T47D (cell line): ENCODE measurements around the gene DLG5.

ENCODE experiments used
- DNase-seq, 2 experiments: peaks; one replicate each; pipeline versions ENCODE4 v3.0.0 to v3.0.0-alpha.2; 2011 to 2012; ENCODE audit warnings: low read depth in 1 of 2, low spot score in 1 of 2
- JUND ChIP-seq: IDR thresholded peaks from 2 replicates; pipeline ENCODE4 v1.6.1; 2012; ENCODE audit warnings: low read depth
- in situ Hi-C: cut with HindIII; loops from 2 replicates; pipeline ENCODE4 v1.10.0; 2016; ENCODE audit warnings: low sequenced_read_pairs, low pct_unique_long_range_greater_than_20kb

The DLG5 gene

DNA sequence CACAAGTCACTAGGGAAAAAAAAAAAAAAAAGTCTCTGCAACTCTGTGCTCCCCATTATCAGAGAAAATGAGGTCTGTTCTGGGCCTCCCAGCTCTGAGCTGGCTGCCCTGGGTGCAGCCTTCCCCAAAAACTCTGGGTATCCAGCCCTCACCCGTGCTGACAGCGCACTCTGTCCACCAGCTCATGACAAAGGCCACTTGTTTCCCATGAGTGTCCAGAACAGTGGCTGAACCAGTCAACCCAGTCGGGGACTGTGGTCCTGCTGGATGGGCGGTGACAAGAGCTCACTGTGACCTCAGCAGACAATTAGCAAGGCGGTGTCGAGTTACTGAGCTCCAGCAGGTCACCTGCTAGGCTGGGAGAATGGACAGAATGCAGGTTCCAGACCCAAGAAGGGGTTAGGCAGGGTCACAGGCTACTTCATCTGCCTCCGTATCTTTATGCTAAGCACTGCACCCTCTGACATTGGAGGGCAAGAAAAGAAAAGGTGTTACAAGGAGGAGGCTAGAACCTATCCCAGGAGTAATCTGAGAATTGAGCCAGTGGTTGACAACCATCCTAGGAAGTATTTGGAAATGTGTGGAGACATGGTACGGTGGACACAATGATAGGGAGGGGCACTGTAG, 37.2 kb downstream of the DLG5 start:
- no peak for TF ChIP-seq JUND
- peak; percentile 63 to 100 for DNase-seq
- in situ Hi-C loops = no loop called here

DNA sequence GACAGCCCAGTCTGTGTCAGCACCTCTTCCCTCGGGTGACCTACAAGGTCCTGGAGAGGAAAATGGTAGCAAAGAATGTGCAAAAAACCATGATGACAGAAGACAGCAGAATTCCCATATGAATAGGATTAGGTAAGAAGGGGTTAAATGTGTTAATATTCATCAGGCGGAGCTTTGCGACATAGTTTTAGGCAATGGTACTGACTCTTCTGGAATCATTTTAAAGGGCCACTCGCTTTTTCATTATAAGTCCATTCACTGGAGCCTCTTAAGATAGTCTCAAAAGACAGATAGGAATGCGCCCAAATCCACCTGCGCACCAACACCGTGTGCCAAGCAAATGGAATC, 38.2 kb downstream of the DLG5 start:
- in situ Hi-C loops = no loop called here
- DNase-seq = peak in 1 of 2 experiments; percentile 77
- no peak for TF ChIP-seq JUND

DNA sequence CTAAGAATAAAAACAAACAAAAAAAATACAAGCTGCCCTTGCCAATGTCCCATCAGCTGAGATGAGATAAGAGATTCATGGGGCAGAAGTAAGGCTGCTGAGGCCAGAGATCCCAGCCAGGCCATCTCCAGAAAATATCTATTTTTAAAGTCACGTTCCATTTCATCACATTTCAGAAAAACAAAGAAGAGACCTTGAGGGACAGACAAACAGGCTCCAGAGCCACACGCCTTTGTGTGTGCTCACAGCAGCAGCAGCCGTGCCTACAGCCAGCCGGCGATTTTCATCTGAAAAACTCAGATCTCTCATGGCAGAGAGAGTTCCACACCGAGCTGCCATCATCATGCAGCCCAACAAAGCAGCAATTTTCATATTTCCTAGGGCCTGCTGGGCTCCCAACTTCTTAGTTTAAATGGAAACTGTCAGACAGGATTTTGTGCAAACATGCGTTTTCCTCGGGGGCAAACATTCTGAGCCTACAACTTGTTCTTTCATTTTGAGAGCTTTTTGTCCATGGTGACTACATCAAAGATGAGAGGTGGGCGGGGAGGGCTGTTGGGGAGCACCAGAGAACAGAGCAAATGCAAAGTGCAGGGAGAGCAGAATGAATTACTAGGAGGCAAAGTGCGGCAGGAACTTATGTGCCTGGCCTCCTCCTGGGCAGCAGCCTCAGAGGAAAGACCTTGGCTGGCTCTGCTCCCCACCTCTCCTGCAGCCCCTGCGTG, 38.8 kb downstream of the DLG5 start:
- no peak for TF ChIP-seq JUND
- peak in 1 of 2 experiments; percentile 91 for DNase-seq
- in situ Hi-C loops = no loop called here

DNA sequence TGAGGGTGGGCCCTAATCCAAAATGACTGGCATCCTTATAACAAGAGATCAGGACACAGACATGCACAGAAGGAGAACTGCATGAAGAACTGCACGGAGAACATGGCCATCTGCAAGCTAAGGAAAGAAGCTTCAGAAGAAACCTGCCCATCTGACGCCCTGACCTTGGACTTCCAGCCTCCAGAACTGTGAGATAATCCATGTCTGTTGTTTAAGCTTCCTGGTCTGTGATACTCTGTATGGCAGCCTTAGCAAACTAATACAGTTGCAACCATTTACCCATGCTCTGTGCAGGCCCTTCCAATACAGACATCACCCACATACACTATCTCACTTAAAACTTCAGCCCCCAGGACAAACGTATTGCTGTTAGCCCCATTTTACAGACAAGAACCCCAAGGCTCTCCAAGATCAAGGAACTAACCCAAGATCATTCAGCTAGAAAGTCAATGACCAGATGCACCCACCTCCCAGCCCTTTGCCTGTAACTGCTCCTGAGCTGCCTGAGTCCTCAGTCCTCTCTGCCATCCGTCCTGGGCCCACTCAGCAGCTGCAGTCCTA, 39.7 kb downstream of the DLG5 start:
- no peak for DNase-seq
- in situ Hi-C loops = no loop called here
- no peak for TF ChIP-seq JUND

DNA sequence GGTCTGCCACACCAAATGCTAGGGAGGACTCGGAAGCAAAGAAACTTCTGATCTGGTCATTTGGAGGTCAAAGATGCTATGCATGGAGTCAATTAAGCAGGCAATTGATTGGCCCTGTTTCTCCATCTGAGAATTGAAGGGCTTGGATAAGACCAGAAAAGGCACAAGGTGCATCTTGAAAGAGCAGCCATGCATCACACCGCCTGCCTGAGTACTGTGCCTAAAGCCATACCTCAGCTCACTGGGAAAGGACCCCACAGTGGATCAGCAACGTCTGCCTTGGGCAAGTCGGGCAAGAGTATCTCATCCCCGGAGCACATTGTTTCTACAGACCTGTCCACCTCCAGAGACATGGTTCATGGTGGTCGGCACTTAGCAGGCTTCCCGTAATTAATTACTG, 42.4 kb downstream of the DLG5 start:
- DNase-seq = no peak
- TF ChIP-seq JUND = no peak
- in situ Hi-C loops = no loop called here

DNA sequence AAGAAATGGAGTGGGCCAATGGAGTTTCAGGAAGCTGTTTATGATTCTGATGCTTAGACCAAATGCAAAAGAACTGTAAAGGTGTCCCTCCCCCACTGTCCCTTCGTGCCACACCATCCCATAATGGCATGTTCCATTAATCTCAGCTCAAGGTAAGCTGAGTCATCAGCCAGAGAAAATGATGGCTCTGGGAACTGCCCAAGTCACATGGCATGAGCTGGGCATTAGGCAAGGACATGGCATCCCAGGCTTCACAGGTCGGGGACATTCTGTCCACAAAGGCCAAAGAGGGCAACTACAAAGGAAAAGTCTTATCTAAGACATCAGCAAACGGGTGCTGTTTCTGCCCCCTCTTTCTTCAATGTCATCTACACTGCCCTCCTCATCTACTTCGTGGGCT, 44.9 kb downstream of the DLG5 start:
- TF ChIP-seq JUND = no peak

DNA sequence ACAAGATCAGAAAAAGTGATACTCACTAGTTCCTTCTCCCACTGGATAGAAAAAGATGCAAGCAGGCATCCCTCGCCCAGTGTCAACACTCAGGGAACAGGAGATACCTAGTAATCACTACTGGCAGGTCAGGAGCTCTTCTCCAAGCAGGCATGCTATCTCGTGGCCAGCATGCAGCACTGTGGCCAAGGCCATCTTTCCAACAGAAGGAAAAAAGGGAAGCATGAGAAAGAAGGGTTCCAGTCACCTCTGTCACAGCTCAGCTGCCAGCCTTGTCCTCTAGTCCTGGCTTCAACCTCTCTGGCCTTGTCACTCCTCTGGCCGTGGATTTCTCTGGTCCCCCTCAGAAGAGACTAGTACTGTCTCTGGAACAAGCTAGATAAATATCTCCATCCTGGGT, 45.3 kb downstream of the DLG5 start:
- in situ Hi-C loops = no loop called here

More for the DNA sequence above, 44.9 kb downstream of the DLG5 start:
- DNase-seq = no peak
- in situ Hi-C loops = no loop called here

DNA sequence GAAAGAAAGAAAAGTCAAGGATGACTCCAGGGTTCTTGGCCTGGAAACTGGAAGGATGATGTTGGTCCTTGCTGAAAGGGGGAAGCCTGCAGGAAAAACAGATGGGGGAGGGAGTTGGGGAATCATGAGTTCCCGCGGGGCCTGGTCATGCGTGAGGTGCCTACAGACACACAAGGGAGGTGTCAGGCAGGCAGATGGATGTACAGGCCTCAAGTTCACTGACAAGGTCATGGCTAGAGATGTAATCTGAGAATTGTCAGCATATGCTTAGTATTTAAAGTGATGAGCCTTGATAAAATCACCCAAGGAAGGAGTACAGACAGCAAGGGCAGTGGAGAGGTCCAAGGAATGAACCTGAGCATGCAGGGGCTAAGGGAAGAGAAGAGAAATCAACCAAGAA, 46.8 kb downstream of the DLG5 start:
- no peak for DNase-seq
- in situ Hi-C loops = no loop called here
- no peak for TF ChIP-seq JUND

More for the DNA sequence above, 45.3 kb downstream of the DLG5 start:
- no peak for TF ChIP-seq JUND
- no peak for DNase-seq

DNA sequence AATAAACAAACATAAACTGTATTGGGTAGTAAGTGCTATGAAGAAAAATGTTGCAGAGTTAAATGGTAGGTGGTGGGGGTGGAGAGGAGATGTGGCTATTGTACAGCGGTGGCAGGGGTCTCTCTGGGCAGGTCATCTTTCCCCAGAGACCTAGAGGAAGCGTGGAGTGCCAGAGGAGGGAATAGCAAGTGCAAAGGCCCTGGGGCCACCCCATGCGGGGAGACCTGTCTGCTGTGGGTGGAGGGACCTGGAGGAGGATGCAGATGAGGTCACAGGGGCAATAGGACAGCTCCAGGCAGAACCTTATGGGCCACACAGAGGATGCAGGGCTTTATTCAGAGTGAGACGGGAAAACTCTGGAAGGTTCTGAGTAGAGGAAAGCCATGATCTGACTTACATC, 47.5 kb downstream of the DLG5 start:
- in situ Hi-C loops = no loop called here
- TF ChIP-seq JUND = no peak
- DNase-seq = no peak

DNA sequence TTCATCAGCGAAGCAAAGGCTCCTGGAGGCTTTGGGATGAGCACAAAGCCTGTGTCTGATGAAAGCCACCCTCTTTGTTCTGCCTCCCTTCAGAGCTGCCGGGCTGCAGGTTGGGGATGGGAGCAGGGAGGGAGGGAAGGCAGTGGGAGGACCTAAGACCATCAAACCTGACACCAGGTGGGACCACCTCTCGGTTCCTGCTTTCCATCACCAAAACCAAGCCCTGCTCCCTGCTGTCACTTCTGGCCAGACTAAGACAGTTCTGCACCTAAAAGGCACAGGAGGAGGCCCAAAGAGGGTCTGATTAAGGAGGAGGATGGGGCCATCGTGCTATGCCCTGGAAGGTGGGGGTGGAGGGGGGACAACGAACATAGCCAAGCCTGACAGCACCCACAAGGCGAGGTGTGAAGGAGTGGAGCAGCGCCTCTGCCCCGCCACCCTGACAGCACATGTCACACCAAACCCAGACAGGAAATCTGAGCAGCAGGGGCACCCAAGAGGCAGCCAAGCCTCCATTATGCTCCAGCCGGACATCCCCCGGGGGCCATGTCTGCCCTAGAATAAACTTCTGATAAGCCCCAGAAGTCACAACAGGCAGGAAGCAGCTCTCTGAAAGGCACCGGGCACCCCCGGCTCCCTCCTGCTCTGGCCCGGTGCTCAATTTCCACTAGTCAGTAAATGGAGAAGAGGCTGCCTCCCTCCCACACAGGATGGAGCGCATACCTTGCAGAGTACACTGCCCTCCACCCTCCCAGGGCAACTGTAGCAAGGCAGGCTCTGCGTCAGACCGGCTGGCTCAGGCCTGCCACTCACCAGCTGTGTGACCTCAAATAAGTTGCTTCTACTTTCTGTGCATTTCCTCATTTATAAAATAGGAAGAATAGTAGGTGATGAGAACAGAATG, 48.9 kb downstream of the DLG5 start:
- DNase-seq = peak in 1 of 2 experiments; percentile 75
- in situ Hi-C loops = no loop called here
- TF ChIP-seq JUND = no peak

DNA sequence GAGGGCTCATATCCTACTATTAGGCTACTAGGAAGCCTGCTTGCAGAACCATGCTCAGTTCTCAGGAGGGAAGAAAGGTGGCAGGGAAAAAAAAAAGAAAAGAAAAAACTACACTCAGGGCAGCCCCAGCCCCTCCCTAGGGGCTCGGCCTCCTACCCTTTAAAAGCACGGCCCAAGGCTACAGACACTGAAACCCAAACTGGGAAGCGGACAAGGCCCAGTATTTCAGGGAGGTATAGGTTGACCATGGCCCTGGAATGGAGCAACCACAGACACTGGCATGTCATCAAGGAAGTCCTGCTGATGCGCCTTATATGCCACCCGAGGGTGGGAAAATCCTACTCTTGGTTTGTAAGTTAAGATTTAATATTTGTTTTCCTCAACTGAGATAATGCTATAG, 50.8 kb downstream of the DLG5 start:
- no peak for TF ChIP-seq JUND
- DNase-seq = peak in 1 of 2 experiments; percentile 59
- in situ Hi-C loops = no loop called here

DNA sequence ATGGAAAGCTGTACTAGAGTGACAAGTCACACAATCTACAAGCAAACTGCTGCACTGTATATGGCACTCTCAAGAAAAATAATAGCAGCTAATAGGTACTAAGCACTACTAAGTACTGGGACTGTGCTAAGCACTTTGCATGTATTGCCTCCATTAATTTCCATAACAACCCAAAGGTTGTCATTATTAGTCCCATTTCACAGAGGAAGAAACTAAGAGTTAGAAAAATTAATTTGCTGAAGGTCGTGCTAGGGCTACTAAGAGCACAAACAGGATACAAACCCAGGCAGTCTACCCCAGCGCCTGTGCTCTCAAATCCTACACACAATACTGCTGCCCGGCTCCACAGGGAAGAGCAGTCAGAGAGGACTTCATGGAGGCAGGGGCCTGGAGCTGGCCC, 51.7 kb downstream of the DLG5 start:
- in situ Hi-C loops = no loop called here
- no peak for TF ChIP-seq JUND
- no peak for DNase-seq
